Right atrium auricular region (tissue), 2 donors: ENCODE results near the gene ADAD2. TPM values are rescaled to one million over a fixed set of nuclear protein-coding genes. Genes with fewer than 3 reads are reported as not detected.
A peak's percentile ranks its signal among the peaks of the same experiment; 100 is the strongest.

ENCODE experiments used
- DNase-seq: peaks from one replicate; pipeline ENCODE4 v3.0.0-alpha.2; 2019; ENCODE audit warnings: low spot score
- H3K27ac ChIP-seq, 2 donors: fragments of 200-600 bp; sonication (generic); 1 replicate in 1 of 2; 2 replicates in 1 of 2; pipeline ENCODE4 v1.5.1; 2016 to 2019
- H3K27me3 ChIP-seq, 2 donors: fragments of 200-600 bp; sonication (generic); one replicate each; pipeline versions ENCODE4 v1.5.1 to v1.6.0; 2017 to 2019
- H3K36me3 ChIP-seq: fragments of 200-600 bp; sonication (generic); one replicate; pipeline ENCODE4 v1.5.1; 2016
- H3K4me1 ChIP-seq, 2 donors: fragments of 200-600 bp; sonication (generic); one replicate each; pipeline versions ENCODE4 v1.5.1 to v1.6.0; 2017 to 2019
- H3K4me3 ChIP-seq, 2 donors: fragments of 200-600 bp; sonication (generic); 1 replicate in 1 of 2; 2 replicates in 1 of 2; pipeline ENCODE4 v1.5.1; 2017 to 2019; ENCODE audit warnings: mild to moderate bottlenecking in 1 of 2, moderate library complexity in 1 of 2
- H3K9me3 ChIP-seq, 2 donors: fragments of 200-600 bp; sonication (generic); one replicate each; pipeline ENCODE4 v1.5.1; 2019
- total RNA-seq, 2 donors: library from RNA; depleted of rRNA; stranded (reverse); fragments of >200 nt; gene quantifications; one replicate each; pipeline ENCODE4 v1.1.0, GENCODE V29; 2016
- TF ChIP-seq, protein P1 (sequence below), 2 donors: fragments of 200-600 bp; sonication (generic); IDR thresholded peaks; one replicate each; pipeline ENCODE4 v1.5.1; 2019; ENCODE audit warnings: antibody characterized with exemption in 2 of 2

ADAD2 gene
- total RNA-seq, 2 donors from 2014 or later = 0.19 TPM; not detected in 1

- DNase-seq = peak; percentile 95
- TF ChIP-seq, protein P1, sequence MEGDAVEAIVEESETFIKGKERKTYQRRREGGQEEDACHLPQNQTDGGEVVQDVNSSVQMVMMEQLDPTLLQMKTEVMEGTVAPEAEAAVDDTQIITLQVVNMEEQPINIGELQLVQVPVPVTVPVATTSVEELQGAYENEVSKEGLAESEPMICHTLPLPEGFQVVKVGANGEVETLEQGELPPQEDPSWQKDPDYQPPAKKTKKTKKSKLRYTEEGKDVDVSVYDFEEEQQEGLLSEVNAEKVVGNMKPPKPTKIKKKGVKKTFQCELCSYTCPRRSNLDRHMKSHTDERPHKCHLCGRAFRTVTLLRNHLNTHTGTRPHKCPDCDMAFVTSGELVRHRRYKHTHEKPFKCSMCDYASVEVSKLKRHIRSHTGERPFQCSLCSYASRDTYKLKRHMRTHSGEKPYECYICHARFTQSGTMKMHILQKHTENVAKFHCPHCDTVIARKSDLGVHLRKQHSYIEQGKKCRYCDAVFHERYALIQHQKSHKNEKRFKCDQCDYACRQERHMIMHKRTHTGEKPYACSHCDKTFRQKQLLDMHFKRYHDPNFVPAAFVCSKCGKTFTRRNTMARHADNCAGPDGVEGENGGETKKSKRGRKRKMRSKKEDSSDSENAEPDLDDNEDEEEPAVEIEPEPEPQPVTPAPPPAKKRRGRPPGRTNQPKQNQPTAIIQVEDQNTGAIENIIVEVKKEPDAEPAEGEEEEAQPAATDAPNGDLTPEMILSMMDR (IDR thresholded peaks at IDR 0.05) = peak; percentile 94 to 98
- H3K27me3 ChIP-seq = no peaks in the 10 kb centered on the region
- peak within 1 kb of the TSS; percentile 78 to 82 for H3K27ac ChIP-seq
- no peaks in the 10 kb centered on the region for H3K9me3 ChIP-seq
- peak within 1 kb of the TSS; percentile 88 to 97 for H3K4me3 ChIP-seq
- peaks cover 21% of the 10 kb centered on the region for H3K36me3 ChIP-seq
- peaks cover 0 to 27% of the 10 kb centered on the region in 2 donors for H3K4me1 ChIP-seq
Measured at GRCh38 chr16:84186685-84187437, 4.1 kb upstream of the ADAD2 start, which contains the start of gene TAF1C. Gene TAF1C, minus strand, starts transcription at chr16:84187057. Its CDS starts 2,069 bp downstream, at chr16:84184988.

- Histone ChIP-seq H3K27me3 (no peaks in the 10 kb centered on the region), H3K36me3 (no peaks in the 10 kb centered on the region), H3K9me3 (no peaks in the 10 kb centered on the region), H3K4me1 (peaks cover 0 to 4% of the 10 kb centered on the region in 2 donors), H3K4me3 (no peak overlapping the region), H3K27ac (no peak overlapping the region)
- TF ChIP-seq, protein P1 (IDR thresholded peaks at IDR 0.05) = no peak
- no peak for DNase-seq
Measured at GRCh38 chr16:84191466-84191865, 509 bp downstream of the ADAD2 start.

- H3K4me1 ChIP-seq = no peaks in the 10 kb centered on the region
Measured at GRCh38 chr16:84193480-84193879, 2.5 kb downstream of the ADAD2 start.

GRCh38 chr16:84194018-84194417, 3.1 kb downstream of the ADAD2 start:
- no peak overlapping the region for H3K4me3 ChIP-seq
- no peak for DNase-seq

More at GRCh38 chr16:84193480-84193879, 2.5 kb downstream of the ADAD2 start:
- DNase-seq = no peak
- TF ChIP-seq, protein P1 (IDR thresholded peaks at IDR 0.05) = no peak
- no peaks in the 10 kb centered on the region for H3K36me3 ChIP-seq
- H3K27ac ChIP-seq = no peak overlapping the region
- no peaks in the 10 kb centered on the region for H3K9me3 ChIP-seq
- no peak overlapping the region for H3K4me3 ChIP-seq
- H3K27me3 ChIP-seq = no peaks in the 10 kb centered on the region

DNA sequence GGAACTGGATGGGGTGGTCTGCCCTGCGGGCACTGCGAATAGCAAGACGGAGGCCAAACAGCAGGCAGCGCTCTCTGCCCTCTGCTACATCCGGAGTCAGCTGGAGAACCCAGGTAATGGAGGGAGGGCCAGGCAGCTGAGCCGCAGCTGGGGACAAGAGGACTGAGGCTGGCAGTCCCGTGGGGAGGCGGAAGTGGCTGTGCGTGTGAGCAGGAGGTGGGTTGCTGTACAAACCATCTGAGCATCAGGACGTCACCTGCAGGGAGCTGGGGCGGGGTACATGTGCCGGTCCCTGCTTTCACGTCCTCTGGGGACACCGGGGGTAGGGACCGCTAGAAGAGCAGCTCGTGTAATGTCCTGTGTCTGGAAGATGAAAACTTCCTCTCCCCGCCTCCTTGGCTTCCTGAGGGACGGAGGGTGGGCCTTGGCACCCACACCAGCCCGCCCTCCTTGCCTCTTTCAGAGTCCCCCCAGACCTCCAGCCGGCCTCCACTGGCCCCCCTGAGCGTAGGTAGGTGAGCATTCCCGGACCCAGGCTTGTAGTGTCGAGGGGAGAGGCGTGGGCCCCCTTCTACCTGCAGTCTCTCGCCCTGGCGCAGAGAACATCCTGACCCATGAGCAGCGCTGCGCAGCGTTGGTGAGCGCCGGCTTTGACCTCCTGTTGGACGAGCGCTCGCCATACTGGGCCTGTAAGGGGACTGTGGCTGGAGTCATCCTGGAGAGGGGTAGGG, 3.7 kb downstream of the ADAD2 start:
- no peaks in the 10 kb centered on the region for H3K36me3 ChIP-seq
- no peak overlapping the region for H3K27ac ChIP-seq
- H3K27me3 ChIP-seq = no peaks in the 10 kb centered on the region
- no peaks in the 10 kb centered on the region for H3K4me1 ChIP-seq
- DNase-seq = no peak
- H3K9me3 ChIP-seq = no peaks in the 10 kb centered on the region
- no peak overlapping the region for H3K4me3 ChIP-seq
- TF ChIP-seq, protein P1 (IDR thresholded peaks at IDR 0.05) = no peak

More at GRCh38 chr16:84194018-84194417, 3.1 kb downstream of the ADAD2 start:
- Histone ChIP-seq H3K27me3 (no peaks in the 10 kb centered on the region), H3K9me3 (no peaks in the 10 kb centered on the region), H3K27ac (no peak overlapping the region), H3K4me1 (no peaks in the 10 kb centered on the region), H3K36me3 (no peaks in the 10 kb centered on the region)
- TF ChIP-seq, protein P1 (IDR thresholded peaks at IDR 0.05) = no peak
